ENCODE measurements around the gene OBI1. TPM values are rescaled to one million over a fixed set of nuclear protein-coding genes. Genes with fewer than 3 reads are reported as not detected.

Gene OBI1
- total and polyA plus RNA-seq, 10 of the 15 experiments (the other 5 are each of a cell fraction or from before 2014, with no cell fraction given), result 15.5 to 34.2 (median 22.0) TPM

DNA sequence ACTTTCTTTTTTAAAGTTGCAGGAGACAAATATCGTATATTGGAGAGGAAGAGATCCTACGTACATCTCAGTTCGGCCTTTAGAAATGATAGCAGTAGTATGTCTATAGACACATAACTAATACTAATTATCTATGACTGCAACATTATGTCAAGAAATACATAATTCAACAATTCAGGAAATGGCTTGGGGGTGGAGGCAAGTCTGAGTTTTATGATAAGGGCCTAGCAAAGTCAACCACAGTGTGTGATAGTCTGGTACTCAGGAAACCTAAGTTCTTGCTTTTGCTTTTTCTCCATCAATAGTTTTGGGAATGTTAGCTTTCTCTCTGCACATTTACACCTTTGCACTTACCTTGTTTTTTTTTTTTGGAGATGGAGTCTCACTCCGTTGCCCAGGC lies 27.5 kb upstream of the OBI1 start (continued):
- TF ChIP-seq NR2C1 (IDR thresholded peaks at IDR 0.05) (no peak), SP1 (IDR thresholded peaks at IDR 0.05; ENCODE audit: low read depth, low read length) (no peak), YBX1 (IDR thresholded peaks at IDR 0.05) (no peak), NBN (IDR thresholded peaks at IDR 0.05) (no peak)

- no peaks in the 10 kb centered on the region; a peak in 1 of 4 replicates for H3K27me3 ChIP-seq (replicated peaks in 1 of 2; ENCODE audit: control insufficient read depth in 2 of 2, insufficient read depth in 2 of 2, low read length in 1 of 2)
- no peaks in the 10 kb centered on the region for H3K4me1 ChIP-seq (ENCODE audit: control insufficient read depth, insufficient read depth, low read length)
- 23% methylated on average over 6 of the region's 6 CpGs for WGBS (ENCODE audit: insufficient coverage, insufficient replicate concordance, low lambda C conversion rate, missing lambda C conversion rate)
- TF ChIP-seq PBX3 (IDR thresholded peaks at IDR 0.05; ENCODE audit: insufficient replicate concordance, low read depth, low read length), result no peak
- no peak for TF ChIP-seq SREBF2 (IDR thresholded peaks at IDR 0.05; ENCODE audit: low read length)
- no peak for TF ChIP-seq RELA (IDR thresholded peaks at IDR 0.05; ENCODE audit: borderline replicate concordance, partially characterized antibody)
- no peak for TF ChIP-seq KLF5 (IDR thresholded peaks at IDR 0.05; ENCODE audit: partially characterized antibody)
- TF ChIP-seq WRNIP1 (IDR thresholded peaks at IDR 0.05; ENCODE audit: borderline replicate concordance, low read depth, low read length), result no peak
- TF ChIP-seq NFIC (IDR thresholded peaks at IDR 0.05; ENCODE audit: low read depth, low read length), result no peak
- TF ChIP-seq, protein P1, sequence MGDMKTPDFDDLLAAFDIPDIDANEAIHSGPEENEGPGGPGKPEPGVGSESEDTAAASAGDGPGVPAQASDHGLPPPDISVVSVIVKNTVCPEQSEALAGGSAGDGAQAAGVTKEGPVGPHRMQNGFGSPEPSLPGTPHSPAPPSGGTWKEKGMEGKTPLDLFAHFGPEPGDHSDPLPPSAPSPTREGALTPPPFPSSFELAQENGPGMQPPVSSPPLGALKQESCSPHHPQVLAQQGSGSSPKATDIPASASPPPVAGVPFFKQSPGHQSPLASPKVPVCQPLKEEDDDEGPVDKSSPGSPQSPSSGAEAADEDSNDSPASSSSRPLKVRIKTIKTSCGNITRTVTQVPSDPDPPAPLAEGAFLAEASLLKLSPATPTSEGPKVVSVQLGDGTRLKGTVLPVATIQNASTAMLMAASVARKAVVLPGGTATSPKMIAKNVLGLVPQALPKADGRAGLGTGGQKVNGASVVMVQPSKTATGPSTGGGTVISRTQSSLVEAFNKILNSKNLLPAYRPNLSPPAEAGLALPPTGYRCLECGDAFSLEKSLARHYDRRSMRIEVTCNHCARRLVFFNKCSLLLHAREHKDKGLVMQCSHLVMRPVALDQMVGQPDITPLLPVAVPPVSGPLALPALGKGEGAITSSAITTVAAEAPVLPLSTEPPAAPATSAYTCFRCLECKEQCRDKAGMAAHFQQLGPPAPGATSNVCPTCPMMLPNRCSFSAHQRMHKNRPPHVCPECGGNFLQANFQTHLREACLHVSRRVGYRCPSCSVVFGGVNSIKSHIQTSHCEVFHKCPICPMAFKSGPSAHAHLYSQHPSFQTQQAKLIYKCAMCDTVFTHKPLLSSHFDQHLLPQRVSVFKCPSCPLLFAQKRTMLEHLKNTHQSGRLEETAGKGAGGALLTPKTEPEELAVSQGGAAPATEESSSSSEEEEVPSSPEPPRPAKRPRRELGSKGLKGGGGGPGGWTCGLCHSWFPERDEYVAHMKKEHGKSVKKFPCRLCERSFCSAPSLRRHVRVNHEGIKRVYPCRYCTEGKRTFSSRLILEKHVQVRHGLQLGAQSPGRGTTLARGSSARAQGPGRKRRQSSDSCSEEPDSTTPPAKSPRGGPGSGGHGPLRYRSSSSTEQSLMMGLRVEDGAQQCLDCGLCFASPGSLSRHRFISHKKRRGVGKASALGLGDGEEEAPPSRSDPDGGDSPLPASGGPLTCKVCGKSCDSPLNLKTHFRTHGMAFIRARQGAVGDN (IDR thresholded peaks at IDR 0.05), result no peak
- no peak for TF ChIP-seq STAT3 (IDR thresholded peaks at IDR 0.05; ENCODE audit: low read depth, low read length)
- no peak overlapping the region for H2AFZ ChIP-seq (ENCODE audit: control insufficient read depth, low read depth, low read length)
- H3K4me2 ChIP-seq (ENCODE audit: control insufficient read depth, insufficient read depth), result no peak overlapping the region
- no peaks in the 10 kb centered on the region for H4K20me1 ChIP-seq (ENCODE audit: control insufficient read depth, insufficient read depth)
- FAIRE-seq (no peak), ATAC-seq (no peak), DNase-seq (ENCODE audit: low read depth, low spot score) (no peak)
- H3K4me3 ChIP-seq, result no peak overlapping the region
- in situ Hi-C loops (cut with MboI) (no loop called here), intact Hi-C loops (cut with micrococcal nuclease; ENCODE audit: unreplicated experiment) (no loop called here)
- ChIA-PET CTCF (interaction anchor here (1.2 kb wide), 1 partner anchor 440 kb away, joined by 3 read pairs; no protein-coding TSS in a partner anchor), RAD21 (ENCODE audit: unreplicated experiment) (no interaction called here), SMC1A (ENCODE audit: uncharacterized antibody, unreplicated experiment) (no interaction called here), POLR2A (no interaction called here)
- H3K27ac ChIP-seq (ENCODE audit: control insufficient read depth, insufficient read depth), result no peak overlapping the region
- no TSS peak for BruUV-seq (replicated peaks)
- H3K79me2 ChIP-seq (ENCODE audit: control insufficient read depth, insufficient read depth, low read length), result no peaks in the 10 kb centered on the region
- no peak overlapping the region for H3K9ac ChIP-seq (ENCODE audit: control insufficient read depth, insufficient read depth, low read length)
- H3K9me3 ChIP-seq (replicated peaks; ENCODE audit: control insufficient read depth, insufficient read depth, low read length), result no peaks in the 10 kb centered on the region
- no peaks in the 10 kb centered on the region for H3K36me3 ChIP-seq (ENCODE audit: control insufficient read depth in 2 of 2, insufficient read depth in 2 of 2, low read length in 1 of 2)
Observed at GRCh38 chr13:78680576-78681350, 21.8 kb upstream of the OBI1 start.
